ENCODE data around the gene HS3ST6.

DNA sequence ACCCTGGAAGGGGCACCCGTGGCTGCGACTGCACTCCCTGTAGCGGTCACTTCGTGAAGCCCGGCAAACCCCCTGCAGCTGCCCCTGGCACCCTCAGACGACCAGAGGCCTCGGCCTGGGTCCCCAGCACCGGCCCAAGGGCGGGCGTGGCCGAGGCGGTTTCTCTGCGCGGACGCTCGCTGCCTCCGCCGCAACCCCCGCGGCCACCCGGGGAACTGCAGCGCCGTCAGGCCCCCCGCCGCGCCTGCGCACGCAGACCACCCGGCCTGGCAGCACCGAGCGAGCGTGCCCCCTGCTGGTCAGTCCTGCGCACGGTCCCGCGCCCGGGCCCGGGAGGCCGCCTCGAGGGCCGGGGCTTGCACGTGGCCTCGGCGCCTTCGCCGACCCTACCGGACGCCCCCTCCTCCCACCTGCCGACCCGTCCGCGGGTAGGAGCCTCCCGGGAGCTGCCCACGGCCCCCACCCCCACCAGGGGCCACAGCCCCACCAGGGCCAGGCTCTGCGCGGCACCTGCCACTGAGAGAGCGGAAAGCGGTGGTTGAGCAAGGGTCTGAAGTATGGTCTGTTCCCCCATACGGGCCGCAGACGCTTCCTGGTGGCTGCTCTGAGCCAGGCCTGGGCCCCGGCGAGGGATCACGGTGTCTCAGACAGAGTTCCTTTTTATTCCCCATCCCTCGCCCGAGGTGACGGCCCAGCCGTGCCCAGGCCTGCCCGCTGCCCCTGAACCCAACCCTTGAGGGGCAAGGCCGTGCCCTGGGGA, 11.5 kb upstream of the HS3ST6 start:
- TF ChIP-seq EZH2phosphoT487 (IDR thresholded peaks at IDR 0.05; ENCODE audit: low read depth, severe bottlenecking, unreplicated experiment) = no peak
- TF ChIP-seq, protein P1, sequence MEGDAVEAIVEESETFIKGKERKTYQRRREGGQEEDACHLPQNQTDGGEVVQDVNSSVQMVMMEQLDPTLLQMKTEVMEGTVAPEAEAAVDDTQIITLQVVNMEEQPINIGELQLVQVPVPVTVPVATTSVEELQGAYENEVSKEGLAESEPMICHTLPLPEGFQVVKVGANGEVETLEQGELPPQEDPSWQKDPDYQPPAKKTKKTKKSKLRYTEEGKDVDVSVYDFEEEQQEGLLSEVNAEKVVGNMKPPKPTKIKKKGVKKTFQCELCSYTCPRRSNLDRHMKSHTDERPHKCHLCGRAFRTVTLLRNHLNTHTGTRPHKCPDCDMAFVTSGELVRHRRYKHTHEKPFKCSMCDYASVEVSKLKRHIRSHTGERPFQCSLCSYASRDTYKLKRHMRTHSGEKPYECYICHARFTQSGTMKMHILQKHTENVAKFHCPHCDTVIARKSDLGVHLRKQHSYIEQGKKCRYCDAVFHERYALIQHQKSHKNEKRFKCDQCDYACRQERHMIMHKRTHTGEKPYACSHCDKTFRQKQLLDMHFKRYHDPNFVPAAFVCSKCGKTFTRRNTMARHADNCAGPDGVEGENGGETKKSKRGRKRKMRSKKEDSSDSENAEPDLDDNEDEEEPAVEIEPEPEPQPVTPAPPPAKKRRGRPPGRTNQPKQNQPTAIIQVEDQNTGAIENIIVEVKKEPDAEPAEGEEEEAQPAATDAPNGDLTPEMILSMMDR (IDR thresholded peaks at IDR 0.05; ENCODE audit: poor library complexity) = peak; percentile 86
- TF ChIP-seq EZH2 (IDR thresholded peaks at IDR 0.05; ENCODE audit: borderline replicate concordance) = no peak
